Hepatocyte (in vitro differentiated cells): ENCODE measurements around the gene CTNNA2.

ENCODE experiments used
- EZH2 ChIP-seq: fragments of 200-600 bp; sonication (generic); IDR thresholded peaks from 2 replicates; pipeline ENCODE4 v1.6.1; 2016; ENCODE audit warnings: antibody characterized with exemption, mild to moderate bottlenecking, borderline replicate concordance
- EZH2phosphoT487 ChIP-seq: fragments of 200-600 bp; sonication (generic); IDR thresholded peaks from one replicate; pipeline ENCODE4 v1.6.1; 2018; ENCODE audit warnings: antibody characterized with exemption, mild to moderate bottlenecking, low read depth, moderate library complexity; ENCODE audit not compliant: unreplicated experiment, severe bottlenecking
- TF ChIP-seq, protein P1 (sequence below): fragments of 200-600 bp; sonication (generic); IDR thresholded peaks from 2 replicates; pipeline ENCODE4 v1.5.1; 2016; ENCODE audit warnings: antibody characterized with exemption, mild to moderate bottlenecking; ENCODE audit not compliant: poor library complexity

- TF ChIP-seq EZH2 (no peak), EZH2phosphoT487 (no peak)
- TF ChIP-seq, protein P1, sequence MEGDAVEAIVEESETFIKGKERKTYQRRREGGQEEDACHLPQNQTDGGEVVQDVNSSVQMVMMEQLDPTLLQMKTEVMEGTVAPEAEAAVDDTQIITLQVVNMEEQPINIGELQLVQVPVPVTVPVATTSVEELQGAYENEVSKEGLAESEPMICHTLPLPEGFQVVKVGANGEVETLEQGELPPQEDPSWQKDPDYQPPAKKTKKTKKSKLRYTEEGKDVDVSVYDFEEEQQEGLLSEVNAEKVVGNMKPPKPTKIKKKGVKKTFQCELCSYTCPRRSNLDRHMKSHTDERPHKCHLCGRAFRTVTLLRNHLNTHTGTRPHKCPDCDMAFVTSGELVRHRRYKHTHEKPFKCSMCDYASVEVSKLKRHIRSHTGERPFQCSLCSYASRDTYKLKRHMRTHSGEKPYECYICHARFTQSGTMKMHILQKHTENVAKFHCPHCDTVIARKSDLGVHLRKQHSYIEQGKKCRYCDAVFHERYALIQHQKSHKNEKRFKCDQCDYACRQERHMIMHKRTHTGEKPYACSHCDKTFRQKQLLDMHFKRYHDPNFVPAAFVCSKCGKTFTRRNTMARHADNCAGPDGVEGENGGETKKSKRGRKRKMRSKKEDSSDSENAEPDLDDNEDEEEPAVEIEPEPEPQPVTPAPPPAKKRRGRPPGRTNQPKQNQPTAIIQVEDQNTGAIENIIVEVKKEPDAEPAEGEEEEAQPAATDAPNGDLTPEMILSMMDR: no peak
Observed at GRCh38 chr2:80009211-80009610, 496.4 kb downstream of the CTNNA2 start.
